Measurements from ENCODE around the gene CIP2A.
A peak's percentile ranks its signal among the peaks of the same experiment; 100 is the strongest.

CIP2A gene

GRCh38 chr3:108528459-108529252, 60.6 kb downstream of the CIP2A start:
- TF ChIP-seq CTCF (IDR thresholded peaks at IDR 0.05; ENCODE audit: low read length, missing control alignments): no peak
- no peak overlapping the region for H3K4me3 ChIP-seq (replicated peaks; ENCODE audit: low read depth, low read length)
- no peak for DNase-seq (ENCODE audit: low read depth)

- H3K4me3 ChIP-seq (replicated peaks; ENCODE audit: low read depth, low read length): no peak overlapping the region
Observed at GRCh38 chr3:108527817-108528216, 61.4 kb downstream of the CIP2A start.

GRCh38 chr3:108527109-108527508, 62.1 kb downstream of the CIP2A start:
- H3K4me3 ChIP-seq (replicated peaks; ENCODE audit: low read depth, low read length): no peak overlapping the region
- TF ChIP-seq CTCF (IDR thresholded peaks at IDR 0.05; ENCODE audit: low read length, missing control alignments): no peak
- DNase-seq (ENCODE audit: low read depth): no peak

More at GRCh38 chr3:108527817-108528216, 61.4 kb downstream of the CIP2A start:
- DNase-seq (ENCODE audit: low read depth): no peak
- no peak for TF ChIP-seq CTCF (IDR thresholded peaks at IDR 0.05; ENCODE audit: low read length, missing control alignments)

GRCh38 chr3:108525971-108526370, 63.3 kb downstream of the CIP2A start:
- H3K4me3 ChIP-seq (replicated peaks; ENCODE audit: low read depth, low read length): no peak overlapping the region
- TF ChIP-seq CTCF (IDR thresholded peaks at IDR 0.05; ENCODE audit: low read length, missing control alignments): no peak
- no peak for DNase-seq (ENCODE audit: low read depth)

GRCh38 chr3:108525256-108525655, 64.0 kb downstream of the CIP2A start:
- DNase-seq (ENCODE audit: low read depth): no peak
- TF ChIP-seq CTCF (IDR thresholded peaks at IDR 0.05; ENCODE audit: low read length, missing control alignments): no peak
- H3K4me3 ChIP-seq (replicated peaks; ENCODE audit: low read depth, low read length): no peak overlapping the region

GRCh38 chr3:108524537-108524936, 64.7 kb downstream of the CIP2A start:
- DNase-seq (ENCODE audit: low read depth): peak; percentile 23
- no peak overlapping the region for H3K4me3 ChIP-seq (replicated peaks; ENCODE audit: low read depth, low read length)
- no peak for TF ChIP-seq CTCF (IDR thresholded peaks at IDR 0.05; ENCODE audit: low read length, missing control alignments)

GRCh38 chr3:108518895-108519294, 70.3 kb downstream of the CIP2A start:
- H3K4me3 ChIP-seq (replicated peaks; ENCODE audit: low read depth, low read length): no peak overlapping the region
- DNase-seq (ENCODE audit: low read depth): peak; percentile 24
- TF ChIP-seq CTCF (IDR thresholded peaks at IDR 0.05; ENCODE audit: low read length, missing control alignments): no peak
